Vagina (tissue), 2 donors: Measurements from ENCODE around the gene ITGAE. TPM values are rescaled to one million over a fixed set of nuclear protein-coding genes. Genes with fewer than 3 reads are reported as not detected.

Source experiments
- DNase-seq, 2 donors: peaks; one replicate each; pipeline ENCODE4 v3.0.0-alpha.2; 2017; ENCODE audit errors: extremely low spot score in 2 of 2
- H3K27ac ChIP-seq: fragments of 200-600 bp; sonication (generic); one replicate; pipeline ENCODE4 v1.5.1; 2019
- H3K27me3 ChIP-seq: fragments of 200-600 bp; sonication (generic); one replicate; pipeline ENCODE4 v1.5.1; 2019
- H3K36me3 ChIP-seq, 2 donors: fragments of 200-600 bp; sonication (generic); one replicate each; pipeline ENCODE4 v1.5.1; 2017 to 2019
- H3K4me1 ChIP-seq: fragments of 200-600 bp; sonication (generic); one replicate; pipeline ENCODE4 v1.5.1; 2019
- H3K4me3 ChIP-seq, 2 donors: fragments of 200-600 bp; sonication (generic); 1 replicate in 1 of 2; 2 replicates in 1 of 2; pipeline ENCODE4 v1.5.1; 2016 to 2019
- H3K9me3 ChIP-seq: fragments of 200-600 bp; sonication (generic); one replicate; pipeline ENCODE4 v1.5.1; 2019
- POLR2A ChIP-seq, 2 donors: fragments of 450-650 bp; IDR thresholded peaks; one replicate each; pipeline ENCODE4 v1.6.1; 2017; ENCODE audit warnings: antibody characterized with exemption in 2 of 2, mild to moderate bottlenecking in 2 of 2, moderate library complexity in 2 of 2
- POLR2AphosphoS5 ChIP-seq, 2 donors: sonication (generic); formaldehyde crosslinking; IDR thresholded peaks; one replicate each; pipeline ENCODE4 v1.9.0; 2017; ENCODE audit warnings: antibody characterized with exemption in 2 of 2, mild to moderate bottlenecking in 2 of 2, low read depth in 1 of 2; ENCODE audit not compliant: insufficient read depth in 1 of 2
- intact Hi-C: fragments of 100-400 bp; cut with DNase I; formaldehyde crosslinking; loops from one replicate; pipeline ENCODE4 v1.15.1; 2023
- total RNA-seq: library from RNA; depleted of rRNA; stranded (reverse); fragments of >200 nt; gene quantifications from one replicate; pipeline ENCODE4 v1.2.3, GENCODE V29; 2016
- TF ChIP-seq, protein P1 (sequence below), 3 experiments: fragments of 450-650 bp in 2 of 3; fragments of 200-600 bp in 1 of 3; sonication (generic) in 1 of 3; IDR thresholded peaks; one replicate each; pipeline ENCODE4 v1.5.1; 2017 to 2019; ENCODE audit warnings: antibody characterized with exemption in 3 of 3, mild to moderate bottlenecking in 2 of 3, moderate library complexity in 2 of 3

ITGAE gene
- total RNA-seq, 1 donor from 2014 or later = 30.9 TPM

- Histone ChIP-seq H3K9me3 (no peaks in the 10 kb centered on the region), H3K36me3 (no peaks in the 10 kb centered on the region), H3K4me3 (no peak overlapping the region), H3K27ac (no peak overlapping the region), H3K4me1 (no peaks in the 10 kb centered on the region), H3K27me3 (no peaks in the 10 kb centered on the region)
- TF ChIP-seq POLR2AphosphoS5 (IDR thresholded peaks at IDR 0.05; ENCODE audit: insufficient read depth in 1 of 2, low read depth in 1 of 2) = no peak
- no peak for TF ChIP-seq POLR2A (IDR thresholded peaks at IDR 0.05)
- TF ChIP-seq, protein P1, sequence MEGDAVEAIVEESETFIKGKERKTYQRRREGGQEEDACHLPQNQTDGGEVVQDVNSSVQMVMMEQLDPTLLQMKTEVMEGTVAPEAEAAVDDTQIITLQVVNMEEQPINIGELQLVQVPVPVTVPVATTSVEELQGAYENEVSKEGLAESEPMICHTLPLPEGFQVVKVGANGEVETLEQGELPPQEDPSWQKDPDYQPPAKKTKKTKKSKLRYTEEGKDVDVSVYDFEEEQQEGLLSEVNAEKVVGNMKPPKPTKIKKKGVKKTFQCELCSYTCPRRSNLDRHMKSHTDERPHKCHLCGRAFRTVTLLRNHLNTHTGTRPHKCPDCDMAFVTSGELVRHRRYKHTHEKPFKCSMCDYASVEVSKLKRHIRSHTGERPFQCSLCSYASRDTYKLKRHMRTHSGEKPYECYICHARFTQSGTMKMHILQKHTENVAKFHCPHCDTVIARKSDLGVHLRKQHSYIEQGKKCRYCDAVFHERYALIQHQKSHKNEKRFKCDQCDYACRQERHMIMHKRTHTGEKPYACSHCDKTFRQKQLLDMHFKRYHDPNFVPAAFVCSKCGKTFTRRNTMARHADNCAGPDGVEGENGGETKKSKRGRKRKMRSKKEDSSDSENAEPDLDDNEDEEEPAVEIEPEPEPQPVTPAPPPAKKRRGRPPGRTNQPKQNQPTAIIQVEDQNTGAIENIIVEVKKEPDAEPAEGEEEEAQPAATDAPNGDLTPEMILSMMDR (IDR thresholded peaks at IDR 0.05) = no peak
- intact Hi-C loops = no loop called here
- no peak for DNase-seq
These were observed 119.4 kb downstream of the ITGAE start for GRCh38 chr17:3681565-3681964.

DNA sequence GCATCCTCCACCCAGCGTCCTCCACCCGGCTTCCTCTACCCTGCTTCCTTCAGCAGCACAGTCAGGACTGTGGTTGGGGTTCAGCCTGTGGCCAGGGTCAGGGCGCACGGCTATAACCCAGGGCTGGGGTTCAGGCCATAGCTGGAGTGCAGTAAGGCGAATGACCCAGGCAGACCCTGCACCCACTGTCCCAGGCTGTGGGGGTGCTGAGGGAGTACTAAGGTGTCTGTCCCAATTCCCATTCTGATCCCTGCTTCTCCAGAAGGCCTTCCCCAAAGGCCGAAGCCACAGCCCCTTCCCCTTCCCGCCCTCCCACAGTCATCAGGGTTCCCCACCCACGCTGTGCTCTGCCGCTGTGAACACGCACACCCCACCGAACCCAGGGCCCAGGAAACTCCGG lies 119.9 kb downstream of the ITGAE start:
- Histone ChIP-seq H3K27ac (no peak overlapping the region), H3K36me3 (no peaks in the 10 kb centered on the region), H3K4me3 (no peak overlapping the region), H3K27me3 (no peaks in the 10 kb centered on the region), H3K4me1 (no peaks in the 10 kb centered on the region), H3K9me3 (no peaks in the 10 kb centered on the region)
- intact Hi-C loops = no loop called here
- TF ChIP-seq POLR2AphosphoS5 (IDR thresholded peaks at IDR 0.05; ENCODE audit: insufficient read depth in 1 of 2, low read depth in 1 of 2) = no peak
- no peak for TF ChIP-seq POLR2A (IDR thresholded peaks at IDR 0.05)
- TF ChIP-seq, protein P1 (IDR thresholded peaks at IDR 0.05) = no peak
- no peak for DNase-seq

DNA sequence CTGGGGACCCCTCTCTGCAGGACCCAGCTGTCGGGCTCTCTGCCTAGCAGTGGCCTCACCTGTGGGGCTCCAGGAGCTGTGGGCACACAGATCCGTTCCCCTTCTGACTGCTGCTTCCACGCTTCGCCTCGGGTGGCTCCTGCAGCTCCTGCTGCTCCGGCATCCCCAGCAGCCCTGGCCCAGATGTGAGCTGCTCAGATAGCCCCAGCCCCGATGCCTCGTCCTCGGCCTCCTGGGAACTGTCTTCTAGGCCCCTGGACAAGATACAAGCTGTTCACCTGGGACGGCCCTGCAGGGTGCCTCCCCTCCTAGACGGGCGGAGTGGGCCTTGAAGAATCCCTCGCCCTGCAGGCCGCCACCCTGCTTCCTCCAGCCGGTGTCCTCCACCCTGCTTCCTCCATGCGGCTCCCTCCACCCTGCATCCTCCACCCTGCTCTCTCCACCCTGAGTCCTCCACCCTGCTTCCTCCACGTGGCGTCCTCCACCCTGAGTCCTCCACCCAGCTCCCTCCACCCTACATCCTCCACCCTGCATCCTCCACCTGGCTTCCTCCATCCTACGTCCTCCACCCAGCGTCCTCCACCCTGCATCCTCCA lies 121.4 kb downstream of the ITGAE start:
- TF ChIP-seq POLR2A (IDR thresholded peaks at IDR 0.05) (no peak), POLR2AphosphoS5 (IDR thresholded peaks at IDR 0.05; ENCODE audit: insufficient read depth in 1 of 2, low read depth in 1 of 2) (no peak)
- TF ChIP-seq, protein P1 (IDR thresholded peaks at IDR 0.05) = no peak
- Histone ChIP-seq H3K4me3 (no peak overlapping the region), H3K27ac (no peak overlapping the region), H3K9me3 (no peaks in the 10 kb centered on the region), H3K36me3 (no peaks in the 10 kb centered on the region), H3K27me3 (no peaks in the 10 kb centered on the region), H3K4me1 (no peaks in the 10 kb centered on the region)
- intact Hi-C loops = no loop called here
- DNase-seq = no peak

DNA sequence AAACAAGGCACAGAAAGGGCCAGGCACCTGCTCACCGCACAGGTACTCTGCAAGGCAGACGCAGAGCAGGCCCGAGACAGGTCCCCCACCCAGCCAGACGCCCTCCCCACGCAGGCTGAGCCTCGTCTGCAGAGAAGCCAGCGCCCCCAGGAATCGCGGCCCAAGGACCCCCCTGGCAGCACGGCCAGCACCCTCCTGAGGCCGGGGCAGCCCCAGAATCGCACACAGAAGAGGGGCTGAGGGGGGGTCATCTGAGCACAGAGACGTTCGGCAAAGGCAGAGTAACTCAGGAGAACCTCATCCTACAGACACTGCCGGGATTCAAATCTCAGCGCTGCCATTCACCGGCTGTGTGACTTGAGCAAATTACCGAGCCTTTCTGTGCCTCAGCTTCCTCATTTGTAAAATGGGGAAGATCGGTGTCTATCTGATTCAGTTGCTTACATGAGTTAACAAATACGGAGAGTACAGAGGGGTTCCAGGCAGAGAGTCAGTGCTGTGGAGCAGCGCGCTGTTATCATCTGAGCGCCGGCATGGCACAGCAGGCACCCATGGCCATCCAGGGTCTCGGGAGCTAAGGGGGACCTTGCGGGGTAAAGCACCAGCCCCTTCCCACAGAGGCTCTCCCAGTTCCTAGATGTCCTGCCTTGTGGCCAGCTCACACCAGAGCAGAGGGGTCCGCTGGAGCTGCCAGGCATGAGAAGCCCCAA lies 122.0 kb downstream of the ITGAE start:
- H3K36me3 ChIP-seq = no peaks in the 10 kb centered on the region
- H3K27me3 ChIP-seq = no peaks in the 10 kb centered on the region
- H3K27ac ChIP-seq = no peak overlapping the region
- H3K9me3 ChIP-seq = no peaks in the 10 kb centered on the region
- H3K4me3 ChIP-seq = no peak overlapping the region
- H3K4me1 ChIP-seq = no peaks in the 10 kb centered on the region
- no peak for DNase-seq
- TF ChIP-seq POLR2AphosphoS5 (IDR thresholded peaks at IDR 0.05; ENCODE audit: insufficient read depth in 1 of 2, low read depth in 1 of 2) = no peak
- TF ChIP-seq, protein P1 (IDR thresholded peaks at IDR 0.05) = no peak
- TF ChIP-seq POLR2A (IDR thresholded peaks at IDR 0.05) = no peak
- intact Hi-C loops = no loop called here
